PC-9 (cell line): ENCODE measurements around the gene CSAG1. TPM values are rescaled to one million over a fixed set of nuclear protein-coding genes. Genes with fewer than 3 reads are reported as not detected.
A peak's percentile ranks its signal among the peaks of the same experiment; 100 is the strongest.
"Not testable (repeated sequence)": the region's sequence is repeated elsewhere in the genome, so short reads cannot be mapped to it uniquely, and the experiment has no call there.

ENCODE experiments used
- BruUV-seq: library from RNA; stranded (reverse); fragments of 400-500 nt; replicated peaks from 2 replicates; lab custom pipeline; 2021; lab: Mats Ljungman, UMichigan
- CTCF ChIA-PET: fragments of 300-600 bp; sonication (Branson Sonifier 250); formaldehyde crosslinking; loops from one replicate; lab custom pipeline; 2022; ENCODE audit warnings: antibody characterized with exemption; lab: Charles Lee
- POLR2A ChIA-PET: fragments of 300-600 bp; sonication (Branson Sonifier 250); formaldehyde crosslinking; loops from one replicate; lab custom pipeline; 2022; ENCODE audit warnings: antibody characterized with exemption; ENCODE audit not compliant: unreplicated experiment; lab: Charles Lee
- DNase-seq, 2 experiments: peaks; one replicate each; pipeline versions ENCODE4 v3.0.0 to v3.0.0-alpha.2; 2015 to 2022; ENCODE audit warnings: mixed read lengths in 1 of 2
- H2AFZ ChIP-seq: fragments of 200-600 bp; sonication (generic); 2 replicates; pipeline ENCODE4 v1.8.1; 2017; ENCODE audit warnings: antibody characterized with exemption
- H3F3A ChIP-seq: fragments of 200-600 bp; sonication (generic); 2 replicates; pipeline ENCODE4 v1.8.1; 2017; ENCODE audit warnings: antibody characterized with exemption, mild to moderate bottlenecking, low read depth; ENCODE audit not compliant: insufficient read depth
- H3K27ac ChIP-seq: fragments of 200-600 bp; sonication (generic); 2 replicates; pipeline ENCODE4 v1.6.1; 2016; ENCODE audit warnings: mixed run types
- H3K27me3 ChIP-seq: fragments of 200-600 bp; sonication (generic); 2 replicates; pipeline ENCODE4 v1.6.1; 2016; ENCODE audit warnings: low read depth, mixed run types; ENCODE audit not compliant: insufficient read depth
- H3K36me3 ChIP-seq: fragments of 200-600 bp; sonication (generic); 2 replicates; pipeline ENCODE4 v1.6.1; 2016; ENCODE audit warnings: low read depth, mixed run types
- H3K4me1 ChIP-seq: fragments of 200-600 bp; sonication (generic); replicated peaks from 2 replicates; pipeline ENCODE4 v1.6.1; 2016; ENCODE audit warnings: mixed run types; ENCODE audit not compliant: insufficient read depth
- H3K4me2 ChIP-seq: fragments of 200-600 bp; sonication (generic); 2 replicates; pipeline ENCODE4 v1.6.1; 2017; ENCODE audit warnings: mixed run types
- H3K4me3 ChIP-seq: fragments of 200-600 bp; sonication (generic); 2 replicates; pipeline ENCODE4 v1.6.1; 2016; ENCODE audit warnings: mixed run types
- H3K79me2 ChIP-seq: fragments of 200-600 bp; sonication (generic); 2 replicates; pipeline ENCODE4 v1.6.1; 2017; ENCODE audit warnings: low read depth, mixed run types
- H3K9me2 ChIP-seq: fragments of 200-600 bp; sonication (generic); 2 replicates; pipeline ENCODE4 v1.8.1; 2017; ENCODE audit warnings: mild to moderate bottlenecking; ENCODE audit not compliant: insufficient read depth
- H3K9me3 ChIP-seq: fragments of 200-600 bp; sonication (generic); 2 replicates; pipeline ENCODE4 v1.8.1; 2016; ENCODE audit warnings: low read depth; ENCODE audit not compliant: insufficient read depth
- H4K20me1 ChIP-seq: fragments of 200-600 bp; sonication (generic); 2 replicates; pipeline ENCODE4 v1.8.1; 2017; ENCODE audit not compliant: insufficient read depth
- intact Hi-C: fragments of 100-400 bp; cut with micrococcal nuclease; formaldehyde crosslinking; loops from one replicate; pipeline ENCODE4 v1.10.0; 2022; ENCODE audit not compliant: unreplicated experiment
- total RNA-seq: library from RNA; stranded (reverse); gene quantifications from 2 replicates; pipeline ENCODE4 v1.2.3, GENCODE V29; 2021

The CSAG1 gene
- total RNA-seq, 1 experiment from 2014 or later = 36.5 TPM

DNA sequence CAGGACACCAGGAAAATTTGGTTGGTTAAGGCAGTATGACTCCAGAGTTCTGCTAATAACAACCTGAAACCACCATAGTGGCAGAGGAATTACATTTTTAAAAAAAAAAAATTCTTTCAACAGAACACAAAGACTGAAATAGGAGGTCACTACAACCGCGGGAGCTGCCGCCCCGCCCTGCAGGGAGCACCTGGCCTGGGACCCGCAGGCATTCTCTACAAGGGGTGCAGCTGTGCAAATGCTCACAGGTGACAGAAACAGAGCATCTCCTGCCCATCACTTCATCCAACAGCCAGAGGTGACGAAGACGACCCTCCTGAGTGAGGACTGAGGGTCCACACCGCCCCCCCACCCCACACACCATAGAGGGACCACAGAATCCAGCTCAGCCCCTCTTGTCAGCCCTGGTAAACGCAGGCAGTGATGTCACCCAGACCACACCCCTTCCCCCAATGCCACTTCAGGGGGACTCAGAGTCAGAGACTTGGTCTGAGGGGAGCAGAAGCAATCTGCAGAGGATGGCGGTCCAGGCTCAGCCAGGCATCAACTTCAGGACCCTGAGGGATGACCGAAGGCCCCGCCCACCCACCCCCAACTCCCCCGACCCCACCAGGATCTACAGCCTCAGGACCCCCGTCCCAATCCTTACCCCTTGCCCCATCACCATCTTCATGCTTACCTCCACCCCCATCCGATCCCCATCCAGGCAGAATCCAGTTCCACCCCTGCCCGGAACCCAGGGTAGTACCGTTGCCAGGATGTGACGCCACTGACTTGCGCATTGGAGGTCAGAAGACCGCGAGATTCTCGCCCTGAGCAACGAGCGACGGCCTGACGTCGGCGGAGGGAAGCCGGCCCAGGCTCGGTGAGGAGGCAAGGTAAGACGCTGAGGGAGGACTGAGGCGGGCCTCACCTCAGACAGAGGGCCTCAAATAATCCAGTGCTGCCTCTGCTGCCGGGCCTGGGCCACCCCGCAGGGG is 35.3 kb downstream of the CSAG1 start, which contains the start of gene MAGEA3:
Gene MAGEA3, plus strand, starts transcription at position 843 of the 980 bp plus-strand sequence. CDS start 2,039 bp downstream, outside the sequence.
- CTCF ChIA-PET, H3K36me3 ChIP-seq, POLR2A ChIA-PET, H2AFZ ChIP-seq, intact Hi-C loops, H3F3A ChIP-seq, H3K27me3 ChIP-seq, H3K9me2 ChIP-seq, H4K20me1 ChIP-seq, H3K9me3 ChIP-seq, BruUV-seq, DNase-seq, H3K27ac ChIP-seq, H3K4me1 ChIP-seq: not testable (repeated sequence)
- Histone ChIP-seq H3K79me2 (peaks cover 18% of the 10 kb centered on the region), H3K4me2 (peak within 1 kb of the TSS; percentile 79), H3K4me3 (peak within 1 kb of the TSS; percentile 63; the same call in 1 of the 2 replicates)

GRCh38 chrX:152681012-152681411 is 52.5 kb downstream of the CSAG1 start:
- DNase-seq, H4K20me1 ChIP-seq, H3K36me3 ChIP-seq, H3K4me1 ChIP-seq, H3K4me3 ChIP-seq, H3K9me3 ChIP-seq, H3K4me2 ChIP-seq, H3K79me2 ChIP-seq, H3K27ac ChIP-seq, intact Hi-C loops, H3F3A ChIP-seq, H2AFZ ChIP-seq, H3K9me2 ChIP-seq, H3K27me3 ChIP-seq, POLR2A ChIA-PET, BruUV-seq, CTCF ChIA-PET: not testable (repeated sequence)

Other genes with a start within 250 kb of the CSAG1 start
- not detected in 2 replicates for gene GABRQ, start 95.8 kb downstream of the CSAG1 start, total RNA-seq
- gene MAGEA3, start 34.9 kb downstream of the CSAG1 start, total RNA-seq = 133 and 135 TPM in 2 replicates
- gene CSAG2, start 24.4 kb downstream of the CSAG1 start, total RNA-seq = not detected in 2 replicates
- 30.1 and 35.3 TPM in 2 replicates for gene MAGEA2B, start 19.1 kb downstream of the CSAG1 start, total RNA-seq
- 17.2 and 24.2 TPM in 2 replicates for gene MAGEA12, start within 50 bp of the CSAG1 start, total RNA-seq
- gene MAGEA2, start 20.1 kb upstream of the CSAG1 start, total RNA-seq = 16.2 and 18.7 TPM in 2 replicates
- 41.6 and 52.9 TPM in 2 replicates for gene CSAG3, start 25.5 kb upstream of the CSAG1 start, total RNA-seq
- gene MAGEA6, start 36.0 kb upstream of the CSAG1 start, total RNA-seq = 116 and 122 TPM in 2 replicates
- 66.9 and 78.6 TPM in 2 replicates for gene CETN2, start 97.0 kb upstream of the CSAG1 start, total RNA-seq
- 40.9 and 55.1 TPM in 2 replicates for gene NSDHL, start 97.3 kb upstream of the CSAG1 start, total RNA-seq
- gene ZNF185, start 164.3 kb upstream of the CSAG1 start, total RNA-seq = 40.6 and 42.8 TPM in 2 replicates